ENCODE results near the gene SYNGAP1. TPM values are rescaled to one million over a fixed set of nuclear protein-coding genes. Genes with fewer than 3 reads are reported as not detected.

SYNGAP1 gene
- total RNA-seq, 2 donors from 2014 or later = 3.6 to 10.1 TPM

- H3K9me3 ChIP-seq = no peaks in the 10 kb centered on the region
- TF ChIP-seq CTCF (IDR thresholded peaks at IDR 0.05) = no peak
- DNase-seq (ENCODE audit: low spot score) = peak; percentile 58
- H3K4me3 ChIP-seq = peak overlapping the region; percentile 81 to 89
- H3K36me3 ChIP-seq = peaks cover 13% of the 10 kb centered on the region
- peak overlapping the region; percentile 83 to 84 for H3K27ac ChIP-seq
- no peaks in the 10 kb centered on the region for H3K27me3 ChIP-seq
- peaks cover 0 to 28% of the 10 kb centered on the region in 2 donors for H3K4me1 ChIP-seq
These were observed 35.2 kb downstream of the SYNGAP1 start for GRCh38 chr6:33455051-33455450.

- Histone ChIP-seq H3K27me3 (no peaks in the 10 kb centered on the region), H3K4me1 (peaks cover 0 to 28% of the 10 kb centered on the region in 2 donors), H3K27ac (no peak overlapping the region), H3K4me3 (no peak overlapping the region), H3K9me3 (no peaks in the 10 kb centered on the region), H3K36me3 (peaks cover 13% of the 10 kb centered on the region)
- no peak for TF ChIP-seq CTCF (IDR thresholded peaks at IDR 0.05)
- no peak for DNase-seq (ENCODE audit: low spot score)
These were observed 36.3 kb downstream of the SYNGAP1 start for GRCh38 chr6:33456156-33456555.

GRCh38 chr6:33458676-33459075 lies 38.8 kb downstream of the SYNGAP1 start:
- Histone ChIP-seq H3K27ac (no peak overlapping the region), H3K4me1 (peaks cover 0 to 14% of the 10 kb centered on the region in 2 donors), H3K9me3 (no peaks in the 10 kb centered on the region), H3K4me3 (no peak overlapping the region), H3K36me3 (peaks cover 13% of the 10 kb centered on the region), H3K27me3 (no peaks in the 10 kb centered on the region)
- DNase-seq (ENCODE audit: low spot score) = no peak
- TF ChIP-seq CTCF (IDR thresholded peaks at IDR 0.05) = no peak

- Histone ChIP-seq H3K36me3 (peaks cover 13% of the 10 kb centered on the region), H3K27me3 (no peaks in the 10 kb centered on the region), H3K9me3 (no peaks in the 10 kb centered on the region), H3K4me1 (peaks cover 0 to 11% of the 10 kb centered on the region in 2 donors), H3K4me3 (no peak overlapping the region), H3K27ac (no peak overlapping the region)
- no peak for TF ChIP-seq CTCF (IDR thresholded peaks at IDR 0.05)
- DNase-seq (ENCODE audit: low spot score) = no peak
These were observed 39.4 kb downstream of the SYNGAP1 start for GRCh38 chr6:33459226-33459625.

- Histone ChIP-seq H3K27ac (no peak overlapping the region), H3K27me3 (no peaks in the 10 kb centered on the region), H3K9me3 (no peaks in the 10 kb centered on the region), H3K4me3 (no peak overlapping the region), H3K4me1 (no peaks in the 10 kb centered on the region), H3K36me3 (no peaks in the 10 kb centered on the region)
- no peak for TF ChIP-seq CTCF (IDR thresholded peaks at IDR 0.05)
- DNase-seq (ENCODE audit: low spot score) = no peak
These were observed 46.3 kb downstream of the SYNGAP1 start for GRCh38 chr6:33466075-33466735.

GRCh38 chr6:33467091-33467490 lies 47.2 kb downstream of the SYNGAP1 start:
- no peak for DNase-seq (ENCODE audit: low spot score)
- TF ChIP-seq CTCF (IDR thresholded peaks at IDR 0.05) = no peak
- no peaks in the 10 kb centered on the region for H3K27me3 ChIP-seq
- no peak overlapping the region for H3K4me3 ChIP-seq
- no peaks in the 10 kb centered on the region for H3K4me1 ChIP-seq
- no peaks in the 10 kb centered on the region for H3K36me3 ChIP-seq
- no peaks in the 10 kb centered on the region for H3K9me3 ChIP-seq
- H3K27ac ChIP-seq = no peak overlapping the region

All from right atrium auricular region (tissue), 2 donors.